HG03521 (cell line): ENCODE measurements around the gene CFAP58.
A peak's percentile ranks its signal among the peaks of the same experiment; 100 is the strongest.

Experiments used
- ATAC-seq: cut with Tn5 transposase; IDR thresholded peaks from one replicate; pipeline ENCODE4 v1.9.1; 2021; ENCODE audit warnings: mild to moderate bottlenecking, moderate library complexity; ENCODE audit not compliant: unreplicated experiment

Gene CFAP58

GRCh38 chr10:104353325-104354048, at the start of gene CFAP58:
Gene CFAP58 (plus strand): TSS chr10:104353833. CDS start chr10:104353898, 65 bp downstream.
- peak; percentile 54 for ATAC-seq

GRCh38 chr10:104304356-104304745, 49.3 kb upstream of the CFAP58 start:
- no peak for ATAC-seq

GRCh38 chr10:104304927-104305326, 48.7 kb upstream of the CFAP58 start:
- no peak for ATAC-seq

GRCh38 chr10:104306897-104307296, 46.7 kb upstream of the CFAP58 start:
- ATAC-seq = no peak

- no peak for ATAC-seq
Measured at GRCh38 chr10:104307576-104308438, 45.8 kb upstream of the CFAP58 start.

- ATAC-seq = peak; percentile 62
Measured at GRCh38 chr10:104308439-104308903, 45.2 kb upstream of the CFAP58 start.

- ATAC-seq = no peak
Measured at GRCh38 chr10:104309980-104310978, 43.4 kb upstream of the CFAP58 start.

- ATAC-seq = no peak
Measured at GRCh38 chr10:104311184-104311720, 42.4 kb upstream of the CFAP58 start.

GRCh38 chr10:104314591-104315485, 38.8 kb upstream of the CFAP58 start:
- no peak for ATAC-seq

- no peak for ATAC-seq
Measured at GRCh38 chr10:104315486-104315921, 38.1 kb upstream of the CFAP58 start.

GRCh38 chr10:104316321-104317099, 37.1 kb upstream of the CFAP58 start:
- no peak for ATAC-seq

GRCh38 chr10:104317269-104317710, 36.3 kb upstream of the CFAP58 start:
- no peak for ATAC-seq

GRCh38 chr10:104317726-104318299, 35.8 kb upstream of the CFAP58 start:
- no peak for ATAC-seq

- no peak for ATAC-seq
Measured at GRCh38 chr10:104318326-104318725, 35.3 kb upstream of the CFAP58 start.

- no peak for ATAC-seq
Measured at GRCh38 chr10:104318810-104319741, 34.6 kb upstream of the CFAP58 start.

- no peak for ATAC-seq
Measured at GRCh38 chr10:104321226-104321625, 32.4 kb upstream of the CFAP58 start.
